Natural killer cell (primary cell): ENCODE data around the gene CTDSP1. TPM values are rescaled to one million over a fixed set of nuclear protein-coding genes. Genes with fewer than 3 reads are reported as not detected.

Experiments
- ATAC-seq, 3 donors: fragments of 150-1000 bp in 2 of 3; fragments of 200-7000 bp in 1 of 3; cut with Tn5 transposase; 1 replicate in 1 of 3; 2 replicates in 2 of 3; pipeline ENCODE4 v1.10.0; 2021; ENCODE audit warnings: mild to moderate bottlenecking in 2 of 3, moderate library complexity in 2 of 3
- DNase-seq, 2 donors: peaks; one replicate each; pipeline versions ENCODE4 v3.0.0 to v3.0.0-alpha.2; 2013 to 2021; ENCODE audit warnings: mixed read lengths in 1 of 2
- H3K27ac ChIP-seq: one replicate; pipeline ENCODE4 v1.5.1; 2013; ENCODE audit warnings: mild to moderate bottlenecking, low read length
- H3K27me3 ChIP-seq: one replicate; pipeline ENCODE4 v1.6.1; 2013; ENCODE audit warnings: low read length; ENCODE audit not compliant: control insufficient read depth, insufficient read depth
- H3K36me3 ChIP-seq: one replicate; pipeline ENCODE4 v1.6.1; 2013; ENCODE audit warnings: low read length; ENCODE audit not compliant: control insufficient read depth, insufficient read depth
- H3K4me1 ChIP-seq: one replicate; pipeline ENCODE4 v1.6.1; 2013; ENCODE audit warnings: low read length; ENCODE audit not compliant: control insufficient read depth, insufficient read depth
- H3K4me3 ChIP-seq: one replicate; pipeline ENCODE4 v1.5.1; 2013; ENCODE audit warnings: low read length
- H3K9me3 ChIP-seq: one replicate; pipeline ENCODE4 v1.6.1; 2013; ENCODE audit warnings: low read length; ENCODE audit not compliant: control insufficient read depth, insufficient read depth
- H3K27ac Mint-ChIP-seq, 2 donors: one replicate each; pipeline ENCODE4 v1.8.0; 2022; ENCODE audit warnings: mild to moderate bottlenecking in 2 of 2, mixed read lengths in 2 of 2, moderate library complexity in 1 of 2
- H3K27me3 Mint-ChIP-seq, 2 donors: one replicate each; pipeline ENCODE4 v1.8.0; 2022; ENCODE audit warnings: low read depth in 2 of 2, mixed read lengths in 2 of 2
- H3K36me3 Mint-ChIP-seq: one replicate; pipeline ENCODE4 v1.8.0; 2022; ENCODE audit warnings: mixed read lengths
- H3K4me1 Mint-ChIP-seq, 2 donors: one replicate each; pipeline ENCODE4 v1.8.0; 2022; ENCODE audit warnings: mixed read lengths in 2 of 2
- H3K4me3 Mint-ChIP-seq: one replicate; pipeline ENCODE4 v1.8.0; 2022; ENCODE audit warnings: mild to moderate bottlenecking, moderate library complexity, mixed read lengths
- H3K9me3 Mint-ChIP-seq, 2 donors: one replicate each; pipeline ENCODE4 v1.8.0; 2022; ENCODE audit warnings: mixed read lengths in 2 of 2
- CTCF ChIP-seq: fragments of 200-600 bp; IDR thresholded peaks from one replicate; pipeline ENCODE4 v1.8.0; 2022; ENCODE audit warnings: antibody characterized with exemption
- WGBS: methylation state at CpG from one replicate; pipeline ENCODE4 v1.1.7; 2013; ENCODE audit warnings: missing lambda C conversion rate; ENCODE audit not compliant: insufficient coverage; 5-methylcytosine and 5-hydroxymethylcytosine counted together
- intact Hi-C: fragments of 100-400 bp; cut with micrococcal nuclease; formaldehyde crosslinking; loops from one replicate; pipeline ENCODE4 v1.14.2; 2022
- total RNA-seq, 4 donors: library from RNA; stranded (reverse); fragments of 120-200 nt in 1 of 4; gene quantifications; one replicate each; pipeline versions ENCODE4 v1.2.3 to v1.2.4, GENCODE V29; 2013 to 2022

The CTDSP1 gene
- total RNA-seq, 3 donors from 2014 or later (not counting 1 experiment from before 2014, with no cell fraction given) = 223 to 273 (median 228) TPM

- no peaks in the 10 kb centered on the region for H3K9me3 ChIP-seq
- peaks cover 1% of the 10 kb centered on the region for H3K36me3 ChIP-seq
- H3K4me3 ChIP-seq = peak overlapping the region; percentile 59
- no peaks in the 10 kb centered on the region for H3K27me3 ChIP-seq
- peak overlapping the region; percentile 94 for H3K4me3 Mint-ChIP-seq
- 3% methylated on average over 54 of the region's 57 CpGs for WGBS
- no peaks in the 10 kb centered on the region for H3K36me3 Mint-ChIP-seq
- DNase-seq (peak; percentile 90 to 97), ATAC-seq (peak; percentile 62 to 82 (median 71))
- no peaks in the 10 kb centered on the region for H3K27me3 Mint-ChIP-seq
- TF ChIP-seq CTCF = peak; percentile 80
- H3K9me3 Mint-ChIP-seq = no peaks in the 10 kb centered on the region
- peak overlapping the region; percentile 83 for H3K27ac ChIP-seq
- peak overlapping the region; percentile 98 for H3K27ac Mint-ChIP-seq
- peaks cover 39 to 58% of the 10 kb centered on the region in 2 donors for H3K4me1 Mint-ChIP-seq
- H3K4me1 ChIP-seq = peaks cover 63% of the 10 kb centered on the region
- intact Hi-C loops = loop anchor here (1.0 to 5.0 kb wide), 9 partner anchors 10 to 501 kb away; partner anchors contain the start of genes ARPC2, CNOT9, TMBIM1 and USP37
These were observed 3.6 kb upstream of the CTDSP1 start for GRCh38 chr2:218395826-218396687.

- no peaks in the 10 kb centered on the region for H3K36me3 Mint-ChIP-seq
- WGBS = under 1% methylated on average over 27 of the region's 27 CpGs
- H3K4me1 Mint-ChIP-seq = peaks cover 44 to 66% of the 10 kb centered on the region in 2 donors
- peak overlapping the region; percentile 94 for H3K4me3 Mint-ChIP-seq
- H3K27me3 Mint-ChIP-seq = no peaks in the 10 kb centered on the region
- peak overlapping the region; percentile 98 for H3K27ac Mint-ChIP-seq
- H3K9me3 ChIP-seq = no peaks in the 10 kb centered on the region
- peaks cover 71% of the 10 kb centered on the region for H3K4me1 ChIP-seq
- H3K4me3 ChIP-seq = peak overlapping the region; percentile 59
- intact Hi-C loops = loop anchor here (1.0 to 5.0 kb wide), 8 partner anchors 9 to 500 kb away; partner anchors contain the start of genes ARPC2, CNOT9, TMBIM1 and USP37
- ATAC-seq (peak; percentile 2 to 14 (median 6)), DNase-seq (peak; percentile 71 to 87)
- H3K36me3 ChIP-seq = peaks cover 8% of the 10 kb centered on the region
- no peaks in the 10 kb centered on the region for H3K27me3 ChIP-seq
- peak overlapping the region; percentile 83 for H3K27ac ChIP-seq
- no peak for TF ChIP-seq CTCF
- H3K9me3 Mint-ChIP-seq = no peaks in the 10 kb centered on the region
These were observed 2.8 kb upstream of the CTDSP1 start for GRCh38 chr2:218396688-218397462.

GRCh38 chr2:218397463-218397819 is 2.2 kb upstream of the CTDSP1 start:
- Mint-ChIP-seq H3K27me3 (no peaks in the 10 kb centered on the region), H3K4me1 (peaks cover 44 to 72% of the 10 kb centered on the region in 2 donors), H3K9me3 (no peaks in the 10 kb centered on the region), H3K4me3 (peak overlapping the region; percentile 94), H3K27ac (peak overlapping the region; percentile 98), H3K36me3 (no peaks in the 10 kb centered on the region)
- H3K4me3 ChIP-seq = peak overlapping the region; percentile 59
- 4% methylated on average over 11 of the region's 12 CpGs for WGBS
- H3K27me3 ChIP-seq = no peaks in the 10 kb centered on the region
- no peak for DNase-seq
- intact Hi-C loops = loop anchor here (2.0 to 5.0 kb wide), 6 partner anchors 31 to 500 kb away; partner anchors contain the start of genes ARPC2, CNOT9, TMBIM1 and USP37
- no peaks in the 10 kb centered on the region for H3K9me3 ChIP-seq
- H3K4me1 ChIP-seq = peaks cover 76% of the 10 kb centered on the region
- peaks cover 13% of the 10 kb centered on the region for H3K36me3 ChIP-seq
- no peak for TF ChIP-seq CTCF
- ATAC-seq = no peak
- H3K27ac ChIP-seq = peak overlapping the region; percentile 83
